ENCODE data around the gene GTF2I.
"Not testable (repeated sequence)": the region's sequence is repeated elsewhere in the genome, so short reads cannot be mapped to it uniquely, and the experiment has no call there.

DNA sequence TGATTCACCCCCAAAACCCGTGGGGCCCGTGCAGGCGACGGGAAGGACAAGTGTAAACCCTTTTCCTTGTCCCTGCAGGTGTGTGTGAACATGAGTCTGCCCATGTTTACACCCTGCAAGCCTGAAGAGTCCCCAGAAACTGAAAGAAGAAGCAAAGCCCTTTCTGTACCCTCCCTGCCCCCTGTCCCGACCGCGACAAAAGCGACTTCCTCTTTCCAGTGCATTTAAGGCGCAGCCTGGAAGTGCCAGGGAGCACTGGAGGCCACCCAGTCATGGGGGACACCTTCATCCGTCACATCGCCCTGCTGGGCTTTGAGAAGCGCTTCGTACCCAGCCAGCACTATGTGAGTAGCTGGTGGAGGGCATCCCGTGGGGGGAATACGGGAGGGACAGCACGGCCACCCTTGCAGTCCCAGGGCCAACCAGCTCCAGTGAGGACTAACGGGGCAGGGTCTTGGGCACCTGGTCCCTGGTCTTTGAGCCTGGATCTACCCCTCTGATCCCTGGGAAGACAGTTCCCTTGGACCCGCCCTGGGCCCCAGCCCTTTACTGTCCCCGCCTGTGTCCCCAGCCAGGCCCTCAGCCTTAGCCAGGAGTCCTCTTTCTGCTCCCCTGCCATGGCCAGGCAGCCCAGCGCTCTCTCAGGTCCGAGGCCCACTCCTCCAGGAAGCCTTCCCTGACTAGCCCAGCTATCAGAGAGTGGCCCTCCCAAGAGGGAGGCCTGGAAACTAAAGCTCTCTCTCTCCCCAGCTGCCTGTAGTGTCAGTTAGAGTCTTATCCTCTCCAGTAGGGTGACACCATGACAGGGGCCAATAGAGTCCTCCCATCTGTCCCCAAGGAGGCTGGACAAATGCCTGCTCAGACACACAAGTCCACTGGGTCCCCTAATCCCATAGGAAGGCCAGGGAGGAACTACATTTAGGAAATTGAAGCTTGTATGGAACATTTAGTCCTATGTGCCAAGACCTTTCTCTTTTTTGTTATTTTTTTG is 116.5 kb downstream of the GTF2I start, which contains the start of gene NCF1:
- TF ChIP-seq, protein P1, sequence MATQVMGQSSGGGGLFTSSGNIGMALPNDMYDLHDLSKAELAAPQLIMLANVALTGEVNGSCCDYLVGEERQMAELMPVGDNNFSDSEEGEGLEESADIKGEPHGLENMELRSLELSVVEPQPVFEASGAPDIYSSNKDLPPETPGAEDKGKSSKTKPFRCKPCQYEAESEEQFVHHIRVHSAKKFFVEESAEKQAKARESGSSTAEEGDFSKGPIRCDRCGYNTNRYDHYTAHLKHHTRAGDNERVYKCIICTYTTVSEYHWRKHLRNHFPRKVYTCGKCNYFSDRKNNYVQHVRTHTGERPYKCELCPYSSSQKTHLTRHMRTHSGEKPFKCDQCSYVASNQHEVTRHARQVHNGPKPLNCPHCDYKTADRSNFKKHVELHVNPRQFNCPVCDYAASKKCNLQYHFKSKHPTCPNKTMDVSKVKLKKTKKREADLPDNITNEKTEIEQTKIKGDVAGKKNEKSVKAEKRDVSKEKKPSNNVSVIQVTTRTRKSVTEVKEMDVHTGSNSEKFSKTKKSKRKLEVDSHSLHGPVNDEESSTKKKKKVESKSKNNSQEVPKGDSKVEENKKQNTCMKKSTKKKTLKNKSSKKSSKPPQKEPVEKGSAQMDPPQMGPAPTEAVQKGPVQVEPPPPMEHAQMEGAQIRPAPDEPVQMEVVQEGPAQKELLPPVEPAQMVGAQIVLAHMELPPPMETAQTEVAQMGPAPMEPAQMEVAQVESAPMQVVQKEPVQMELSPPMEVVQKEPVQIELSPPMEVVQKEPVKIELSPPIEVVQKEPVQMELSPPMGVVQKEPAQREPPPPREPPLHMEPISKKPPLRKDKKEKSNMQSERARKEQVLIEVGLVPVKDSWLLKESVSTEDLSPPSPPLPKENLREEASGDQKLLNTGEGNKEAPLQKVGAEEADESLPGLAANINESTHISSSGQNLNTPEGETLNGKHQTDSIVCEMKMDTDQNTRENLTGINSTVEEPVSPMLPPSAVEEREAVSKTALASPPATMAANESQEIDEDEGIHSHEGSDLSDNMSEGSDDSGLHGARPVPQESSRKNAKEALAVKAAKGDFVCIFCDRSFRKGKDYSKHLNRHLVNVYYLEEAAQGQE (IDR thresholded peaks at IDR 0.05; ENCODE audit: insufficient read depth in 1 of 2, low read depth in 2 of 2, low read length in 2 of 2), result not testable (repeated sequence)
- not testable (repeated sequence) for TF ChIP-seq POLR2AphosphoS5 (IDR thresholded peaks at IDR 0.05; ENCODE audit: low read depth, low read length); SIN3A (IDR thresholded peaks at IDR 0.05; ENCODE audit: borderline replicate concordance, insufficient read depth, low read length)
